GM23338 (cell line): ENCODE results near the gene TMEM123. TPM values are rescaled to one million over a fixed set of nuclear protein-coding genes. Genes with fewer than 3 reads are reported as not detected.

Experiments
- ATAC-seq: fragments of 200-7000 bp; cut with Tn5 transposase; 3 replicates; pipeline ENCODE4 v1.9.1; 2020
- DNase-seq: peaks from one replicate; pipeline ENCODE4 v3.0.0-alpha.2; 2015; ENCODE audit warnings: low spot score
- H2AFZ ChIP-seq: fragments of 200-600 bp; sonication (generic); 2 replicates; pipeline ENCODE4 v1.8.0; 2016; ENCODE audit warnings: antibody characterized with exemption, mild to moderate bottlenecking, moderate library complexity
- H3F3A ChIP-seq: fragments of 200-600 bp; sonication (generic); replicated peaks from 2 replicates; pipeline ENCODE4 v1.8.0; 2017; ENCODE audit warnings: antibody characterized with exemption, mixed run types, low read depth
- H3K27ac ChIP-seq: fragments of 200-600 bp; sonication (generic); 2 replicates; pipeline ENCODE4 v1.6.1; 2016; ENCODE audit warnings: low read depth
- H3K27me3 ChIP-seq: fragments of 200-600 bp; sonication (generic); 2 replicates; pipeline ENCODE4 v1.8.0; 2016; ENCODE audit warnings: mild to moderate bottlenecking, mixed run types, moderate library complexity; ENCODE audit not compliant: insufficient read depth
- H3K36me3 ChIP-seq: fragments of 200-600 bp; sonication (generic); 2 replicates; pipeline ENCODE4 v1.8.0; 2016; ENCODE audit warnings: mild to moderate bottlenecking; ENCODE audit not compliant: insufficient read depth
- H3K4me1 ChIP-seq: fragments of 200-600 bp; sonication (generic); 2 replicates; pipeline ENCODE4 v1.8.0; 2016; ENCODE audit warnings: mild to moderate bottlenecking, moderate library complexity; ENCODE audit not compliant: insufficient read depth
- H3K4me2 ChIP-seq: fragments of 200-600 bp; sonication (generic); 2 replicates; pipeline ENCODE4 v1.7.1; 2017; ENCODE audit warnings: mixed run types
- H3K4me3 ChIP-seq: fragments of 200-600 bp; sonication (generic); 2 replicates; pipeline ENCODE4 v1.6.1; 2016; ENCODE audit warnings: mixed run types
- H3K79me2 ChIP-seq: fragments of 200-600 bp; sonication (generic); replicated peaks from 2 replicates; pipeline ENCODE4 v1.8.0; 2017; ENCODE audit warnings: mild to moderate bottlenecking; ENCODE audit not compliant: insufficient read depth
- H3K9me2 ChIP-seq: fragments of 200-600 bp; sonication (generic); 2 replicates; pipeline ENCODE4 v1.8.0; 2017; ENCODE audit not compliant: insufficient read depth
- H4K20me1 ChIP-seq: fragments of 200-600 bp; sonication (generic); replicated peaks from 2 replicates; pipeline ENCODE4 v1.8.0; 2017; ENCODE audit warnings: mild to moderate bottlenecking; ENCODE audit not compliant: insufficient read depth
- H3K27ac Mint-ChIP-seq: 2 replicates; pipeline ENCODE4 v1.8.0; 2020; ENCODE audit warnings: inconsistent platforms, mild to moderate bottlenecking, moderate library complexity, mixed read lengths
- H3K27me3 Mint-ChIP-seq: 3 replicates; pipeline ENCODE4 v1.8.0; 2022; ENCODE audit warnings: low read depth, mild to moderate bottlenecking, moderate library complexity, mixed read lengths, inconsistent platforms; ENCODE audit not compliant: insufficient read depth, poor library complexity
- H3K36me3 Mint-ChIP-seq: 3 replicates; pipeline ENCODE4 v1.8.0; 2021; ENCODE audit warnings: low read depth, mild to moderate bottlenecking, inconsistent platforms, moderate library complexity, mixed read lengths
- H3K4me1 Mint-ChIP-seq: 3 replicates; pipeline ENCODE4 v1.8.0; 2020; ENCODE audit warnings: mild to moderate bottlenecking, inconsistent platforms, mixed read lengths
- H3K4me3 Mint-ChIP-seq: 3 replicates; pipeline ENCODE4 v1.8.0; 2021; ENCODE audit warnings: moderate library complexity, mild to moderate bottlenecking, inconsistent platforms, mixed read lengths
- H3K9me3 Mint-ChIP-seq: 3 replicates; pipeline ENCODE4 v1.8.0; 2020; ENCODE audit warnings: moderate library complexity, mild to moderate bottlenecking, inconsistent platforms, mixed read lengths
- CREB1 ChIP-seq: fragments of 250-450 bp; sonication (Bioruptor Pico); IDR thresholded peaks from 2 replicates; pipeline ENCODE4 v1.5.0; 2020; ENCODE audit warnings: low read depth, mild to moderate bottlenecking, moderate library complexity
- ETS1 ChIP-seq: IDR thresholded peaks from 2 replicates; pipeline ENCODE4 v1.6.1; 2016; ENCODE audit warnings: antibody characterized with exemption
- EZH2 ChIP-seq: fragments of 200-600 bp; sonication (generic); IDR thresholded peaks from one replicate; pipeline ENCODE4 v1.8.0; 2017; ENCODE audit warnings: antibody characterized with exemption, mild to moderate bottlenecking, low read depth; ENCODE audit not compliant: unreplicated experiment
- EZH2phosphoT487 ChIP-seq: fragments of 200-600 bp; sonication (generic); IDR thresholded peaks from one replicate; pipeline ENCODE4 v1.8.1; 2018; ENCODE audit warnings: antibody characterized with exemption; ENCODE audit not compliant: unreplicated experiment
- JUNB ChIP-seq: IDR thresholded peaks from one replicate; pipeline ENCODE4 v1.6.1; 2016; ENCODE audit warnings: antibody characterized with exemption; ENCODE audit not compliant: unreplicated experiment
- NANOG ChIP-seq: IDR thresholded peaks from 2 replicates; pipeline ENCODE4 v1.6.1; 2016; ENCODE audit warnings: antibody characterized with exemption, borderline replicate concordance
- REST ChIP-seq: IDR thresholded peaks from one replicate; pipeline ENCODE4 v1.6.1; 2018; ENCODE audit warnings: antibody characterized with exemption; ENCODE audit not compliant: unreplicated experiment
- STAT1 ChIP-seq: IDR thresholded peaks from one replicate; pipeline ENCODE4 v1.6.1; 2016; ENCODE audit warnings: antibody characterized with exemption; ENCODE audit not compliant: unreplicated experiment
- polyA plus RNA-seq: library from polyadenylated mRNA; unstranded; fragments of >200 nt; fragmentation: Nextera tagmentation; extraction: Ambion mirVana; gene quantifications from 2 replicates; pipeline ENCODE4 v1.2.1, GENCODE V29; 2016
- total RNA-seq: library from RNA; depleted of rRNA; stranded (reverse); fragments of >200 nt; shearing (Covaris generic); gene quantifications from 2 replicates; pipeline ENCODE4 v1.2.3, GENCODE V29; 2014

The TMEM123 gene
- total and polyA plus RNA-seq, 2 experiments from 2014 or later: 44.1 to 61.0 TPM

- Histone ChIP-seq H4K20me1 (peaks cover 3% of the 10 kb centered on the region), H2AFZ (no peak overlapping the region), H3K79me2 (peaks cover 50% of the 10 kb centered on the region), H3K27me3 (no peaks in the 10 kb centered on the region), H3K9me2 (no peaks in the 10 kb centered on the region), H3K4me2 (no peak overlapping the region), H3F3A (no peaks in the 10 kb centered on the region), H3K36me3 (no peaks in the 10 kb centered on the region), H3K4me1 (0 out of 2 replicates have a peak, but pooled peaks cover 6% of the 10 kb centered on the region), H3K27ac (no peak overlapping the region), H3K4me3 (no peak overlapping the region)
- Mint-ChIP-seq H3K27me3 (no peaks in the 10 kb centered on the region), H3K36me3 (peaks cover 22% of the 10 kb centered on the region), H3K27ac (no peak overlapping the region), H3K4me3 (no peak overlapping the region), H3K9me3 (peaks cover 14% of the 10 kb centered on the region; the same call in 2 of the 3 replicates), H3K4me1 (no peaks in the 10 kb centered on the region; the same call in 2 of the 3 replicates)
- ATAC-seq: no peak
- no peak for DNase-seq
- TF ChIP-seq REST (no peak), CREB1 (CRISPR knock-in tag) (no peak), EZH2 (no peak), ETS1 (no peak), JUNB (no peak), EZH2phosphoT487 (no peak), NANOG (no peak)
Observed at GRCh38 chr11:102413497-102413896, 39.1 kb downstream of the TMEM123 start.

GRCh38 chr11:102411142-102411541 lies 41.4 kb downstream of the TMEM123 start:
- Histone ChIP-seq H3K4me2 (no peak overlapping the region), H3K27me3 (no peaks in the 10 kb centered on the region), H3K79me2 (peaks cover 52% of the 10 kb centered on the region), H4K20me1 (peaks cover 11% of the 10 kb centered on the region; the same call in 1 of the 2 replicates), H3K4me1 (0 out of 2 replicates have a peak, but pooled peaks cover 6% of the 10 kb centered on the region), H3K36me3 (no peaks in the 10 kb centered on the region), H3K27ac (no peak overlapping the region), H3F3A (no peaks in the 10 kb centered on the region), H3K9me2 (no peaks in the 10 kb centered on the region), H2AFZ (no peak overlapping the region), H3K4me3 (no peak overlapping the region)
- no peak for ATAC-seq
- peaks cover 4% of the 10 kb centered on the region; the same call in 1 of the 3 replicates for H3K36me3 Mint-ChIP-seq
- H3K4me3 Mint-ChIP-seq: no peak overlapping the region
- DNase-seq: no peak
- H3K27ac Mint-ChIP-seq: no peak overlapping the region
- H3K4me1 Mint-ChIP-seq: peaks cover 2% of the 10 kb centered on the region
- peaks cover 5% of the 10 kb centered on the region for H3K27me3 Mint-ChIP-seq
- H3K9me3 Mint-ChIP-seq: no peaks in the 10 kb centered on the region; the same call in 2 of the 3 replicates
- TF ChIP-seq STAT1 (no peak), REST (no peak), EZH2phosphoT487 (no peak)
